Measurements from ENCODE around the gene HEY2.

HEY2 gene

GRCh38 chr6:125733516-125734300 is 15.7 kb upstream of the HEY2 start:
- no peak overlapping the region for H3K27ac ChIP-seq
- TF ChIP-seq CTCF (conservative IDR thresholded peaks at IDR 0.05), result no peak

GRCh38 chr6:125738276-125738675 is 11.2 kb upstream of the HEY2 start:
- no peak overlapping the region for H3K27ac ChIP-seq
- no peak for TF ChIP-seq CTCF (conservative IDR thresholded peaks at IDR 0.05)

GRCh38 chr6:125739364-125739763 is 10.1 kb upstream of the HEY2 start:
- H3K27ac ChIP-seq, result no peak overlapping the region
- TF ChIP-seq CTCF (conservative IDR thresholded peaks at IDR 0.05), result no peak

- H3K27ac ChIP-seq, result peak overlapping the region; percentile 71
- TF ChIP-seq CTCF (conservative IDR thresholded peaks at IDR 0.05), result no peak
These were observed 8.1 kb upstream of the HEY2 start for GRCh38 chr6:125741336-125741735.

GRCh38 chr6:125742024-125742423 is 7.4 kb upstream of the HEY2 start:
- H3K27ac ChIP-seq, result peak overlapping the region; percentile 71
- TF ChIP-seq CTCF (conservative IDR thresholded peaks at IDR 0.05), result no peak

- TF ChIP-seq CTCF (conservative IDR thresholded peaks at IDR 0.05), result no peak
- H3K27ac ChIP-seq, result peak overlapping the region; percentile 71
These were observed 6.8 kb upstream of the HEY2 start for GRCh38 chr6:125742464-125743120.

GRCh38 chr6:125743604-125744003 is 5.8 kb upstream of the HEY2 start:
- TF ChIP-seq CTCF (conservative IDR thresholded peaks at IDR 0.05), result no peak
- peak overlapping the region; percentile 71; the same call in 1 of the 2 replicates for H3K27ac ChIP-seq

All from VCaP (cell line).